ENCODE data around the gene WDR73.
"Not testable (repeated sequence)": the region's sequence is repeated elsewhere in the genome, so short reads cannot be mapped to it uniquely, and the experiment has no call there.

Gene WDR73

GRCh38 chr15:84658080-84658787, 4.2 kb upstream of the WDR73 start, which contains the start of gene NMB:
Gene NMB, minus strand, starts transcription at chr15:84658199. Its CDS starts 47 bp downstream, at chr15:84658152.
- peak; percentile 60 to 65 for DNase-seq (ENCODE audit: low read depth in 2 of 2)

GRCh38 chr15:84657748-84658079, 3.6 kb upstream of the WDR73 start:
- DNase-seq (ENCODE audit: low read depth in 2 of 2), result no peak

GRCh38 chr15:84656972-84657371, 2.9 kb upstream of the WDR73 start:
- no peak for DNase-seq (ENCODE audit: low read depth in 2 of 2)

- DNase-seq (ENCODE audit: low read depth in 2 of 2), result peak; percentile 51 to 59
Observed at GRCh38 chr15:84654689-84655453, 788 bp upstream of the WDR73 start.

- no peak for DNase-seq (ENCODE audit: low read depth in 2 of 2)
Observed at GRCh38 chr15:84653584-84653909, 536 bp downstream of the WDR73 start.

- DNase-seq (ENCODE audit: low read depth in 2 of 2), result no peak
Observed at GRCh38 chr15:84649706-84650105, 4.4 kb downstream of the WDR73 start.

GRCh38 chr15:84648539-84648938, 5.5 kb downstream of the WDR73 start:
- no peak for DNase-seq (ENCODE audit: low read depth in 2 of 2)

GRCh38 chr15:84647726-84648125, 6.4 kb downstream of the WDR73 start:
- DNase-seq (ENCODE audit: low read depth in 2 of 2), result no peak

GRCh38 chr15:84645997-84646396, 8.1 kb downstream of the WDR73 start:
- DNase-seq (ENCODE audit: low read depth in 2 of 2), result no peak

DNA sequence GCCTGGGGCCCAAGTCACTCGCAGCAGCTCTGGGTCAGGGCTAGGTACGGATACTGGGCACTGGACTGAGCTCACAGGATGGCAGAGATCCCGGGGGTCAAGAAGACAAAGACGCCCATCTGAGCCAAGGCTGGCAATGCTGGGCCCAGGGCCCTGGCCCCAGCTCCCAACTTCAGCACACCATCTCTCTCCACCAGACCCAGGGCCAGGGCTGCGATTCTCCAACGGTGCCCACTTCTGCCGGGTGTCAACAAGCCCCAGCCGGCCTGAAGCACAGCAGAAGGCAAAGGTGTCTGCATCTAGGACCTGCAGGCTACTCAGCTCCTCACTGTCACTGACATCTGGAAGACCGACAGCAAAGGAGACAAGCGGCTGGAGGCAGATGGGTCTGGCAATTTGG, 8.6 kb downstream of the WDR73 start:
- no peak for DNase-seq (ENCODE audit: low read depth in 2 of 2)

- DNase-seq (ENCODE audit: low read depth in 2 of 2), result no peak
Observed at GRCh38 chr15:84643838-84644237, 10.2 kb downstream of the WDR73 start.

GRCh38 chr15:84642640-84643039, 11.4 kb downstream of the WDR73 start:
- DNase-seq (ENCODE audit: low read depth in 2 of 2), result not testable (repeated sequence)

DNA sequence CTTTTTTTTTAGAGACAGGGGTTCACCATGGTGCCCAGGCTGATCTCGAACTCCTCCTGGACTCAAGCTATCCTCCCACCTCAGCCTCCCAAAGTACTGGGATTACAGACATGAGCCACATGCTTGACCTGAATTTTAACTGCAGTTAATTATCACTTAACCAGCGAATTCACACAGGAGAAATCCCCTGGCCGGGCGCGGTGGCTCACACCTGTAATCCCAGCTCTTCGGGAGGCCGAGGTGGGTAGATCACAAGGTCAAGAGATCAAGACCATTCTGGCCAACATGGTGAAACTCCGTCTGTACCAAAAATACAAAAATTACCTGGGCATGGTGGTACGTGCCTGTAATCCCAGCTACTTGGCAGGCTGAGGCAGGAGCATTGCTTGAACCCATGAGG, 12.2 kb downstream of the WDR73 start:
- not testable (repeated sequence) for DNase-seq (ENCODE audit: low read depth in 2 of 2)

- no peak for DNase-seq (ENCODE audit: low read depth in 2 of 2)
Observed at GRCh38 chr15:84638103-84638502, 16.0 kb downstream of the WDR73 start.

GRCh38 chr15:84634228-84634837, 19.8 kb downstream of the WDR73 start:
- DNase-seq (ENCODE audit: low read depth in 2 of 2), result no peak

DNA sequence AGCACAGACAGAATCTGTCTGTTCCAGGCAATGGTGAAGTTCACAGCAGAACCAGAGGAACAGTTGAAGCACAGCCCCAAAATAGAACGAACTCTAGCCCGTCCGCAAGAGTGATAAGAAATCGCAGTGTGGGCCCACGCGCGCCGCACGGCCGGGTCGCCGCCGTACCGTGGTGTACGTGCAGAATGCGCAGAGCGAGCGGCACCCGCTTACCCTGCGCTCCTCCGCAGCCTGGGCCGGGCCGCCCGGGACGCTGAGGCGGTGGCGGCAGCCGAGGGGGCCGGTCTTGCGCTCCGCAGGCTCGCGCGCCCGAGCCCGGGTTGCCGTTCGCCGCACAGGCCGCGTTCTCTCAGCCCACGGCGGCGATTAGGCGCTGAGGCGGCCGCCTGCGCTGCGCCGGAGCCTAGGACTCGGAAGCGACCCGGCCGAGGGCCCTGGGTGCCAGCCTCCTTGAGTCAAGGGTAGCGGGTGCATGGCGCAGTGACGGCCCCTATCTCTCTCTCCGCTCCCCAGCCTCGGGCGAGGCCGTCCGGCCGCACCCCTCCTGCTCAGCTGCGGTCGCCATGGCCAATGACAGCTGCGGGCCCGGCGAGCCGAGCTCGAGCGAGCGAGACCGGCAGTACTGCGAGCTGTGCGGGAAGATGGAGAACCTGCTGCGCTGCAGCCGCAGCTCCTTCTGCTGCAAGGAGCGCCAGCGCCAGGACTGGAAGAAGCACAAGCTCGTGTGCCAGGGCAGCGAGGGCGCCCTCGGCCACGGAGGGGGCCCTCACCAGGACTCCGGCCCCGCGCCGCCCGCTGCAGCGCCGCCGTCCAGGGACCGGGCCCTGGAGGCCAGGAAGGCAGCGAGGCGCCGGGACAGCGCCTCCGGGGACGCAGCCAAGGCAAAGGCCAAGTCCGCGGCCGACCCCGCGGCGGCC, 20.5 kb downstream of the WDR73 start:
- peak in 1 of 2 donors; percentile 38 for DNase-seq (ENCODE audit: low read depth in 2 of 2)

DNA sequence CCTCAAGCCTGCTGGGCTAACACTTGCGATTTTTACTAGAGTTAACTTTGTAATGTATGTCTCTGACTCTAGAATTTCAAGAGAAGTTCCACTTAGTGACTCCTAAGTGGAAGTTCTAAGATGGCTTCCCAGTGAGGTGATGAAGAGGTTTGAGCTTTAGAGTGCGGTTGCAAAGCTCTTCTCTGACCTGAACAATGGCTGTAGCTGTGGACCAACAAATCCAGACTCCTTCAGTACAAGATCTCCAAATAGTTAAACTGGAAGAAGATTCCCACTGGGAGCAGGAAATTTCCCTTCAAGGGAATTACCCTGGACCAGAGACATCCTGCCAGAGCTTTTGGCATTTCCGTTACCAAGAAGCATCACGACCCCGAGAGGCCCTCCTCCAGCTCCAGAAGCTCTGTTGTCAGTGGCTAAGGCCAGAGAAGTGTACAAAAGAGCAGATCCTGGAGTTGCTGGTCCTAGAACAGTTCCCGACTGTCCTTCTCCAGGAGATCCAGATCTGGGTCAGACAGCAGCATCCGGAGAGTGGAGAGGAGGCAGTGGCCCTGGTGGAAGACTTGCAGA, 22.3 kb downstream of the WDR73 start:
- no peak for DNase-seq (ENCODE audit: low read depth in 2 of 2)

GRCh38 chr15:84629033-84629432, 25.1 kb downstream of the WDR73 start:
- no peak for DNase-seq (ENCODE audit: low read depth in 2 of 2)

DNA sequence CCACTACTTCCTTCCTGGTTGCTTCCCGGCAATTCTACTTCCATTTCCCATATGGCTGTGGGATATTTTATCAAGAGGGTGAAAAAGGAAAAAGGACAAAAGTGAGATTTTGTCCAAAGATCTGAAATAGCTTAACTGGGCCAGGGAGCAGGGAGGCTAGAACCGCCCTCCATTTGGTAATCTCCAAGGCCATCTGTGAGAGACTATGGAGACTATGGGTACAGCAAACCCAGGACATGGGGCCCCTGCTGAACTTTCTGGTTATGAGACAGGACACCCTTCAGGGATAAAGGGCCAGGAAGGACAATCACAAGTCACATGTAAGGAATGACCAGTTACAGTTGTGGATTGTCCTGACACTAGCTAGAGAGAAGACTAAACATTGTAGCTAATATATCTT, 29.0 kb downstream of the WDR73 start:
- DNase-seq (ENCODE audit: low read depth in 2 of 2), result no peak

- no peak for DNase-seq (ENCODE audit: low read depth in 2 of 2)
Observed at GRCh38 chr15:84624359-84624758, 29.7 kb downstream of the WDR73 start.

DNA sequence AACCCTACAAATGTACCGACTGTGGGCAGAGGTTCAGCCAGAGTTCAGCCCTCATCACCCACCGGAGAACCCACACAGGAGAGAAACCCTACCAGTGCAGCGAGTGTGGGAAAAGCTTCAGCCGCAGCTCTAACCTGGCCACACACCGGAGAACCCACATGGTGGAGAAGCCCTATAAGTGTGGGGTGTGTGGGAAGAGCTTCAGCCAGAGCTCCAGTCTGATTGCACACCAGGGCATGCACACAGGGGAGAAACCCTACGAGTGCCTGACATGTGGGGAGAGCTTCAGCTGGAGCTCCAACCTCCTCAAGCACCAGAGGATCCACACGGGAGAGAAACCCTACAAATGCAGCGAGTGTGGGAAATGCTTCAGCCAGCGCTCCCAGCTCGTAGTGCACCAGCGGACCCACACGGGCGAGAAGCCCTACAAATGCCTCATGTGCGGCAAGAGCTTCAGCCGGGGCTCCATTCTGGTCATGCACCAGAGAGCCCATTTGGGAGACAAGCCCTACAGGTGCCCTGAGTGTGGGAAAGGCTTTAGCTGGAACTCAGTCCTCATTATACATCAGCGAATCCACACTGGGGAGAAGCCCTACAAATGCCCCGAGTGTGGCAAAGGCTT, 32.6 kb downstream of the WDR73 start:
- no peak for DNase-seq (ENCODE audit: low read depth in 2 of 2)
